HG03520 (cell line): Measurements from ENCODE around the gene ZNF280B.
"Not testable (repeated sequence)": the region's sequence is repeated elsewhere in the genome, so short reads cannot be mapped to it uniquely, and the experiment has no call there.

Experiments used
- ATAC-seq: cut with Tn5 transposase; IDR thresholded peaks from one replicate; pipeline ENCODE4 v1.9.1; 2021; ENCODE audit warnings: mild to moderate bottlenecking, moderate library complexity; ENCODE audit not compliant: unreplicated experiment

Gene ZNF280B

DNA sequence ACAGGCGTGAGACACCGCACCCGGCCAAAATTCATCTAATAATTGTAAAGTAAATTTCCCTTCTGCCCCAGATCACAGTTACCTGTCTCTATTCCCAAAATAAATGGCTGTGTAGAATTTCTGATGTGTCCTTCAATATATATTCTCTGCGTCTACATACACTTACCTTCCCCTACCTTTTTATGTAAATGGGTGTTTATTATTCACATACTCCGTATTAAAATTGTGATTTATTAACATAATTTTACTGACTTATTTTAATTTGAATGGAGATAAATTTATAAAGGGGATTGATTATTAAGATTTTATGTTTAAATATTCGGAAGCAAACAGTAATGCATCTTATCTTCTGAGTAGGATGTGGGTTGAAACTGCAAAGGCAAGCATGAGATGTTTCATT, 28.0 kb upstream of the ZNF280B start:
- ATAC-seq: no peak

- ATAC-seq: no peak
These were observed 27.1 kb upstream of the ZNF280B start for GRCh38 chr22:22535662-22536061.

DNA sequence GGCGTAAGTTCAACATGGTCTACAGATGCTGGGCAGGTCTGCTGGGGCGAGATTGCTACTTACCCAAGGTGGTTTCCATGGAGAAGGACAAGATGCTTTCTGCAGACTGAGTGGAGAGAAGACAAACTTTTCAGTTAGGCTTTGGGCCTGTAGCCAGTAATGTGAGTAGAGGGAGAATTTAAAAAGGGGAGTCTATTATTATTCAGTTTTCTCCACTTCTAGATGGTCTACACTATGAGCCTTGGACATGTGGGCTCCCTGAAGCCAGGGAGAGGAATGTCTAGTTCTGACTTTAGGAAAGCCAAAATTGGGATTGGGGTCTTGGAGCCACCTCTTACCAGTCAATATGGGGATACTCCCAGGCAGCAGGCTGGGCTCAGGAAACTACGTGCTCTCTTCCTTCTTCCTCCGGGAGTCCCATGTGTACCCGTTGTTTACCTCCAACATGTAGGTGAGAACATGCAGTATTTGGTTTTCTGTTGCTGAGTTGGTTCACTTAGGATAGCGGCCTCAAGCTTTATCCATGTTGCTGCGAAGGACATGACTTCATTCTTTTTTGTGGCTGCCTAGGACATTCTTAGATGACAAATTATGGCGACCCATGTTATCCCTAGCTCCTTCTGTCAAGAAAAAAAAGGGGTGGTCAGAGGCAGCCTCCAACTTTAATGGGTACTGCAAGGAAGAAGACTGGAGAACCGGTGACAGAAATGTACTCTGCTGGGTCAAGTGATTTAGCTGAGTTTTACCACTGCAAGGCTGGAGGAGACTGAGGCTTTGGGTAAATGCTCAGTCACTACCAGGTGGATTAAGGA, 26.3 kb upstream of the ZNF280B start:
- no peak for ATAC-seq

GRCh38 chr22:22533863-22534262, 25.3 kb upstream of the ZNF280B start:
- no peak for ATAC-seq

DNA sequence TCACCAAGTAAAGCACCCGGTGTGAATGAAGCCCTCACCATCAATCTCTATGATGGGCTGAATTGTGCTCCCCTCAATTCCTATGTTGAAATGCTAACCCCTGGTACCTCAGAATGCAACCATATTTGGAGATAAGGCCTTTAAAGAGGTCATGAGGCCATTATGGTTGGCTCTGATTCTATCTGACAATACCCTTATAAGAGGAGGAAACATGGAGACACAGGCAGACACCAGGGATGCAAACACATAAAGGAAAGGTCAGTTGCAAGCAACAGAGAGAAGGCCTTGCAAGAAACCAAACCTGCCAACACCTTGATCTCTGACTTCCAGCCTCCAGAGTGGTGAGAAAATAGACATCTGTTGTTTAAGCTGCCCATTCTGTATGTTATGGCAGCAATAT, 24.9 kb upstream of the ZNF280B start:
- no peak for ATAC-seq

DNA sequence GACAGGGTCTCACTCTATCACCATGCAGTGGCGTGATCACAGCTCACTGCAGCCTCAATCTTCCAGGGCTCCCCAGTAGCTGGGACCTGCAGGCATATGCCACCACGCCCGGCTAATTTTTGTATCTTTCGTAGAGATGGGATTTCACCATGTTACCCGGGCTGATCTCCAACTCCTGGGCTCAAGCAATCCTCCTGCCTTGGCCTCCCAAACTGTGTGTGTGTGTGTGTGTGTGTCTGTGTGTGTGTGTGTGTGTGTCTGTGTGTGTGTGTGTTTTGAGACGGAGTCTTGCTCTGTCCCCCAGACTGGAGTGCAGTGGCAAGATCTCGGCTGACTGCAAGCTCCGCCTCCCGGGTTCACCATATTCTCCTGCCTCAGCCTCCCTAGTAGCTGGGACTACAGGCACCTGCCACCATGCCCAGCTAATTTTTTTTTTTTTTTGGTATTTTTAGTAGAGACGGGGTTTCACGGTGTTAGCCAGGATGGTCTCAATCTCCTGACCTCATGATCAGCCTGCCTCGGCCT, 24.1 kb upstream of the ZNF280B start:
- not testable (repeated sequence) for ATAC-seq

- no peak for ATAC-seq
These were observed 23.4 kb upstream of the ZNF280B start for GRCh38 chr22:22531770-22532546.

DNA sequence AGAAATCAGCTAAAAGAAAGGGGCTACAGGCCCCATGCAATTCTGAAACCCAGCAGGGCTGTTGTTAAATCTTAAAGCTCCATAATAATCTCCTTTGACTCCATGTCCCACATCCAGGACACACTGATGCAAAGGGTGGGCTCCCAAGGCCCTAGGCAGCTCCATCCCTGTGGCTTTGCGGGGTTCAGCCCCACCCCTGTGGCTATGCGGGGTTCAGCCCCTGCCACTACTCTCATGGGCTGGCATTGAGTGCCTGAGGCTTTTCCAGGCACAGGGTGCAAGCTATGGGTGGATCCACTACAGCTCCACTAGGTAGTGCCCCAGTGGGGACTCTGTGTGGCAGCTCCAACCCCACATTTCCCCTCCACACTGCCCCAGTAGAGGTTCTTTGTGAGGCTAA, 20.2 kb upstream of the ZNF280B start:
- ATAC-seq: no peak

- no peak for ATAC-seq
These were observed 18.8 kb upstream of the ZNF280B start for GRCh38 chr22:22527312-22527711.

GRCh38 chr22:22526125-22526912, 17.8 kb upstream of the ZNF280B start:
- no peak for ATAC-seq

- ATAC-seq: no peak
These were observed 15.0 kb upstream of the ZNF280B start for GRCh38 chr22:22523494-22523893.

DNA sequence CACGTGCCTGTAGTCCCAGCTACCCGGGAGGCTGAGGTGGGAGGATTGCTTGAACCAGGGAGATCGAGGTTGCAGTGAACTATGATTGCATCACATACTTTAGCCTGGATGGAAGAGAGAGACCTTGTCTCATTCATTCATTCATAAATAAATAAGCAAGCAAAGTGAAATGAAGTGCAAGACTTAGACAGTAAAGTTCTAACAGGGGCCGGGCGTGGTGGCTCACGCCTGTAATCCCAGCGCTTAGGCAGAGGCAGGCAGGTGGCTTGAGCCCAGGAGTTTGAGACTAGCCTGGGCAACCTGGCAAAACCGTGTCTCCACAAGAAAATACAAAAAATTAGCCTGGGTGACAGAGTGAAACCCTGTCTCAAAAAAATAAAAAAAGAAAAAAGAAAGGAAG, 13.1 kb upstream of the ZNF280B start:
- no peak for ATAC-seq

DNA sequence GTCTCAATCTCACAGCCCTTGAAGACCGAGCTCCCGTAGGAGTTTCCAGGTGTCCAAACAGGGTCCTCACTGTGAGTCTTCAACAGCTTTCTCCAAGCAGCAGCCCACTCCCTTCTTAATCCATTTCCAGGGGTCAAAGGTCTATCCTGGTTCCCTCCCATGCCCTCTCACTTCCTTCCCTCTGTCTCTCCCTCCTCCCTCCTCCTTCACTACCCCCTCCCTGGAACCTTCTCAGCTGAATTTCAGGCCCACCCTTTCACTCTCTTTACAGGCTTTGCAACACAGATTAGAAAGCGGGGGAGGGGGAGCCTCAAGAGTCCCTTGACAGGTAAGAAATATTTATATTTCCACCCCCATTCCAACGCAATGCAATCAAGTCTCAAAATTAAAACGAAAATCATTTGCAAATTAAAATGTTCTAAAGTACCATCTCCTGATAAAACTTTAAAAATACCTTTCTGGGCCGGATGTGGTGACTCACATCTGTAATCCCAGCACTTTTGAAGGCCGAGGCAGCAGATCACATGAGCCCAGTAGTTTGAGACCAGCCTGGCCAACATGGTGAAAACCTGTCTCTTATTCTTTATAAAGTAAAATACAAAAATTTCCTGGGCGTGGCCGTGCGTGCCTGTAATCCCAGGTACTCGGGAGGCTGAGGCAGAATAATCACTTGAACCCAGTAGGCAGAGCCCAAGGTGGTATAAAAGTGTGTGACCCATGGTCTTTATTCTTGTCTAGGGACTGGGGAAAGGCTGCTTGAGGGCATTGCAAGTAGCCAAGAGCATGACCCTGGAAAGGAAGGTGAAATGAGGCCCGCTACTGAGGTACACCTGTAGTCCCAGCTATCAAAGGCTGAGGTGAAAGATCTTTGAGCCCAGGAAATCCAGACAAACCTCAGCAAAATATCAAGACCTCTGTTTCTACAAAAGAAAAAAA, 12.4 kb upstream of the ZNF280B start:
- ATAC-seq: no peak

- ATAC-seq: no peak
These were observed 11.6 kb upstream of the ZNF280B start, which contains the start of gene ZNF280A for GRCh38 chr22:22520020-22520656. Gene ZNF280A, minus strand, starts transcription at chr22:22520270. Its CDS starts 4,640 bp downstream, at chr22:22515630.

DNA sequence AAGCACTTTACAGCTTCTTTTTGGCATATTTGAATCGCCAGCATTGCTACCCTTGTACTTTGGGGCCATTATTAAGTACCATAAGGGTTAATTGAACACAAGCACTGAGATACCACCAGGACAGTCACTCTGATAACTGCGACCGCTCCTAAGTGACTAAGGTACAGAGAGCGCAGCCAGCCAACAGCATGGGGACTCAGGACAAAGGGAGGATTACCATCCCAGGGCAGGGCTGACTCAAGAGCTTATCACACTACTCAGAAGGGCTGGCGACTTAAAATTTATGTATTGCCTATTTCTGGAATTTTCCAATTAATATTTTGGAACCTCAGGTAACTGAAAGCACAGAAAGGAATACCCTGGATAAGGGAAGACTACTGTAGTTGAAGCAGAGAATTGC, 11.0 kb upstream of the ZNF280B start:
- ATAC-seq: no peak

DNA sequence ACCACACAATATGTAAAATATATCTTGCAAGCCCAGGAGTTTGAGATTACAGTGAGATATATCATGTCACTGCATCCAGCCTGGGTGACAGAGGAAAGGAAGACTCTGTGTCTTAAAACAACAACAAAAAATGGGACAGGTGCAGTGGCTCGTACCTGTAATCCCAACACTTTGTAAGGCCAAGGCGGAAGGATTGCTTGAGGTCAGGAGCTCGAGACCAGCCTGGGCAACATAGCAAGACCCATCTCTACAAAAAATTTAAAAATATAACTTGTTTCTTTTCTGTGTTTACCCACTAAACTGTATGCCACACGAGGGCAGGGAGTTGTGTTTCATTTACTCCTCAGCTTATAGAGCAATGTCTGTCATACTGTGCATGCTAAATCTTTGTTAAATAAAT, 8.4 kb upstream of the ZNF280B start:
- ATAC-seq: no peak

GRCh38 chr22:22515890-22516289, 7.3 kb upstream of the ZNF280B start:
- no peak for ATAC-seq

DNA sequence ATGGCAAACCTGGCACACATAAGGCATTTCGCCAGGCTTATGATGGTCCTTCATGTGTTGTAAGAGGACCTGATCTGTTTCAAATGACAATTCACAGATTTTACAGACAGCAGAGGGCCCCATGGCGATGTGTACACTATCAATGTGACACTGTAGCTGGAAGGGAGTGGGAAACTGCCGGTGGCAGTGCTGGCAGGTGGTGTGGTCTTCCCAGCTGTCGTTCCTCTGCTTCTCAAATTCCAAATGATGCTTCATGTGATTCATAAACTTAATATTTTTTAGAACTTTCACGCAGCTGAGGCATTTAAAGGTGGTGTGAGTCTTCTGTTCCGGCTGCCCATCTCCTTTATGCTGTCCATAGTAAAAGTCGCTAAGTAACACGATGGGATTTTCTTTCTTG, 5.9 kb upstream of the ZNF280B start:
- not testable (repeated sequence) for ATAC-seq

DNA sequence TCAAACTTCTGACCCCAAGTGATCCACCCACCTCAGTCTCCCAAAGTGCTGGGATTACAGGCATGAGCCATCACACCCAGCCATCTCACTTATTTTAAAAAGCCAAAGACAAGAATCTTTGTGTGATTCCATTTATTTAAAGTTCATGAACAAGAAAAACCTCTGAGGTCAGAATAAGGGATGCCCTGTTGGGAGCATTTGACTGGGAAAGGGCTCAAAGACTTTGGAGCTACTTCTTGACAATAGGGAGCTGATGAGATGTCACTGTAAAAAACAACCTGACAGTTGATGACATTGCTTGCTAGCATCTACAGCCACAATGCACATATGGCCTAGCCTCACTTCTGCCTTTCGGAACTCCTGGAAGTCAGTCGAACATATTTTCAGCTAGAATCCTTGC, 5.1 kb upstream of the ZNF280B start:
- ATAC-seq: no peak

DNA sequence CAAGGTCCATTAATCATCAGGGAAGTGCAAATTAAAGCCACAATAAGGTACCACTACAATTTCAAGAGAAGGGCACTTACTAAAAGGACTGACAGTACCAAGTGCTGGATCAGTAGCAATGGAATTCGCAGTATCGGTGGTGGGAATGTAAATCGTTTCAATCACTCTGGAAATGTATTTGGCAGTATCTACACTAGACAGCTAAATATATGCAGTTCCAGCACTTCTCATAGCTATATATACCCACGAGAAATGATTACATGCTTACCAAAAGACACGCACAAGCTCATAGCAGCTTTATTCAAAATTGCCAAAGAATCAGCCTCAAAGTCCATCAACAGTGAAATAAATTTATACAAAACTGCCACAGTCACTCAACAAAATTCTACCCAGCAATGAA, 4.4 kb upstream of the ZNF280B start:
- no peak for ATAC-seq
